Neural progenitor cell (in vitro differentiated cells): ENCODE results near the gene OSBPL1A.

Experiments
- EZH2 ChIP-seq: fragments of 200-600 bp; sonication (generic); IDR thresholded peaks from 2 replicates; pipeline ENCODE4 v1.6.1; 2017; ENCODE audit warnings: antibody characterized with exemption, mild to moderate bottlenecking, moderate library complexity
- TF ChIP-seq, protein P1 (sequence below): fragments of 200-600 bp; sonication (generic); IDR thresholded peaks from 2 replicates; pipeline ENCODE4 v1.5.1; 2017; ENCODE audit warnings: antibody characterized with exemption, mild to moderate bottlenecking

DNA sequence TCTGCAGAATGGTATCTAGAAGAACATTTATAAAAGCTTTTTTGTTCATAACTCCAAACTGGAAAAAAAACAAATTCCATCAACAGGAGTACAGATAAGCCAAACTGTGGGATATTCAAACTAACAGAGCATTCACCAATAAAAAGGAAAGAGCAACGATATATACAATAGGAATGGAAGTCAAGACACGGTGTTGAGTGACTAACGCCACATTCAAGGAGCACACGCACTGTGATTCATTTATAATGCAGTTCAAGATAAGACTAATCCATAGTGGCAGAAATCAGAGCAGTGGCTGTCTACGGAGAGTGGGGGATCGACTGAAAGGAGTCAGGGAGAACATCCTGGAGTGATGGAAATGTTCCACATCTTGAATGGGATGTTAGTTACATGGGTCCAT is 188.1 kb downstream of the OSBPL1A start:
- TF ChIP-seq, protein P1, sequence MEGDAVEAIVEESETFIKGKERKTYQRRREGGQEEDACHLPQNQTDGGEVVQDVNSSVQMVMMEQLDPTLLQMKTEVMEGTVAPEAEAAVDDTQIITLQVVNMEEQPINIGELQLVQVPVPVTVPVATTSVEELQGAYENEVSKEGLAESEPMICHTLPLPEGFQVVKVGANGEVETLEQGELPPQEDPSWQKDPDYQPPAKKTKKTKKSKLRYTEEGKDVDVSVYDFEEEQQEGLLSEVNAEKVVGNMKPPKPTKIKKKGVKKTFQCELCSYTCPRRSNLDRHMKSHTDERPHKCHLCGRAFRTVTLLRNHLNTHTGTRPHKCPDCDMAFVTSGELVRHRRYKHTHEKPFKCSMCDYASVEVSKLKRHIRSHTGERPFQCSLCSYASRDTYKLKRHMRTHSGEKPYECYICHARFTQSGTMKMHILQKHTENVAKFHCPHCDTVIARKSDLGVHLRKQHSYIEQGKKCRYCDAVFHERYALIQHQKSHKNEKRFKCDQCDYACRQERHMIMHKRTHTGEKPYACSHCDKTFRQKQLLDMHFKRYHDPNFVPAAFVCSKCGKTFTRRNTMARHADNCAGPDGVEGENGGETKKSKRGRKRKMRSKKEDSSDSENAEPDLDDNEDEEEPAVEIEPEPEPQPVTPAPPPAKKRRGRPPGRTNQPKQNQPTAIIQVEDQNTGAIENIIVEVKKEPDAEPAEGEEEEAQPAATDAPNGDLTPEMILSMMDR = no peak
- TF ChIP-seq EZH2 = no peak
